ENCODE data around the gene ROBO3.

- TF ChIP-seq CTCF (IDR thresholded peaks at IDR 0.05) = no peak
- TF ChIP-seq STAT6 (CRISPR knock-in tag; conservative IDR thresholded peaks at IDR 0.05; ENCODE audit: low read depth) = no peak
- no peak for TF ChIP-seq CREM (CRISPR knock-in tag; IDR thresholded peaks at IDR 0.05)
- TF ChIP-seq ELF4 (CRISPR knock-in tag; IDR thresholded peaks at IDR 0.05; ENCODE audit: low read depth) = no peak
- no peak for TF ChIP-seq NR1H2 (CRISPR knock-in tag; IDR thresholded peaks at IDR 0.05)
- TF ChIP-seq ATF3 (CRISPR knock-in tag; conservative IDR thresholded peaks at IDR 0.05) = no peak
- TF ChIP-seq TEAD4 (CRISPR knock-in tag; IDR thresholded peaks at IDR 0.05) = no peak
- no peak for TF ChIP-seq ETV6 (CRISPR knock-in tag; IDR thresholded peaks at IDR 0.05)
Observed at GRCh38 chr11:124889191-124890091, 24.2 kb downstream of the ROBO3 start.

All from WTC11 (cell line).